Measurements from ENCODE around the gene MYL4. TPM values are rescaled to one million over a fixed set of nuclear protein-coding genes. Genes with fewer than 3 reads are reported as not detected.

The MYL4 gene
- total and polyA plus RNA-seq, 10 of the 15 experiments (the other 5 are each of a cell fraction or from before 2014, with no cell fraction given), result 0.23 to 1.6 (median 0.58) TPM; not detected in 3

- H3K27ac ChIP-seq (ENCODE audit: control insufficient read depth, insufficient read depth), result no peak overlapping the region
- no peak overlapping the region for H3K4me3 ChIP-seq
- FAIRE-seq, result no peak
- no peak overlapping the region for H3K4me2 ChIP-seq (ENCODE audit: control insufficient read depth, insufficient read depth)
- TF ChIP-seq BCL11A (IDR thresholded peaks at IDR 0.05; ENCODE audit: low read depth, low read length) (no peak), PBX3 (IDR thresholded peaks at IDR 0.05; ENCODE audit: insufficient replicate concordance, low read depth, low read length) (no peak), SREBF1 (IDR thresholded peaks at IDR 0.05; ENCODE audit: low read length) (no peak), E2F4 (IDR thresholded peaks at IDR 0.05; ENCODE audit: low read depth, low read length) (no peak), RCOR1 (conservative IDR thresholded peaks at IDR 0.05; ENCODE audit: low read depth, low read length) (no peak), HCFC1 (IDR thresholded peaks at IDR 0.05; ENCODE audit: low read length) (no peak), ZZZ3 (IDR thresholded peaks at IDR 0.05; ENCODE audit: control insufficient read depth, insufficient read length, low read depth) (no peak), IKZF1 (conservative IDR thresholded peaks at IDR 0.05) (no peak), TARDBP (IDR thresholded peaks at IDR 0.05; ENCODE audit: borderline replicate concordance) (no peak), ZBTB11 (CRISPR knock-in tag; IDR thresholded peaks at IDR 0.05) (no peak), RB1 (IDR thresholded peaks at IDR 0.05; ENCODE audit: borderline replicate concordance) (no peak), RAD21 (IDR thresholded peaks at IDR 0.05; ENCODE audit: insufficient read depth, low read depth, low read length) (no peak), JUNB (IDR thresholded peaks at IDR 0.05) (no peak), ZNF217 (IDR thresholded peaks at IDR 0.05) (no peak), IKZF2 (IDR thresholded peaks at IDR 0.05) (no peak), MTA2 (IDR thresholded peaks at IDR 0.05; ENCODE audit: low read depth) (no peak), MTA3 (IDR thresholded peaks at IDR 0.05; ENCODE audit: borderline replicate concordance, low read length) (no peak)
- ChIA-PET SMC1A (ENCODE audit: uncharacterized antibody, unreplicated experiment) (interaction anchor here (0.8 to 2.1 kb wide), 5 partner anchors 11 to 106 kb away, joined by 3 to 15 read pairs (median 3); no protein-coding TSS in a partner anchor), POLR2A (interaction anchor here (0.6 to 1.0 kb wide), 2 partner anchors 10 to 60 kb away, joined by 3 to 4 read pairs; no protein-coding TSS in a partner anchor), RAD21 (ENCODE audit: unreplicated experiment) (interaction anchor here (0.6 kb wide), 1 partner anchor 27 kb away, joined by 3 read pairs; no protein-coding TSS in a partner anchor), CTCF (interaction anchor here (1.6 to 3.9 kb wide), 2 partner anchors 9 to 10 kb away, joined by 3 to 14 read pairs; partner anchors contain the start of gene CDC27)
- no peak overlapping the region for H3K9ac ChIP-seq (ENCODE audit: control insufficient read depth, insufficient read depth, low read length)
- ATAC-seq, result no peak
- H4K20me1 ChIP-seq (ENCODE audit: control insufficient read depth, insufficient read depth), result no peaks in the 10 kb centered on the region
- no peaks in the 10 kb centered on the region for H3K27me3 ChIP-seq (replicated peaks in 1 of 2; ENCODE audit: control insufficient read depth in 2 of 2, insufficient read depth in 2 of 2, low read length in 1 of 2)
- peaks cover 85% of the 10 kb centered on the region for H3K79me2 ChIP-seq (ENCODE audit: control insufficient read depth, insufficient read depth, low read length)
- H2AFZ ChIP-seq (ENCODE audit: control insufficient read depth, low read depth, low read length), result no peak overlapping the region
- no peaks in the 10 kb centered on the region for H3K4me1 ChIP-seq (ENCODE audit: control insufficient read depth, insufficient read depth, low read length)
- H3K9me3 ChIP-seq (replicated peaks; ENCODE audit: control insufficient read depth, insufficient read depth, low read length), result no peaks in the 10 kb centered on the region
- 100% methylated on average over 1 of the region's 1 CpG for WGBS (ENCODE audit: insufficient coverage, insufficient replicate concordance, low lambda C conversion rate, missing lambda C conversion rate)
- H3K36me3 ChIP-seq (ENCODE audit: control insufficient read depth in 2 of 2, insufficient read depth in 2 of 2, low read length in 1 of 2), result peaks cover 2 to 11% of the 10 kb centered on the region in 2 experiments
- DNase-seq (ENCODE audit: low read depth, low spot score), result no peak
- BruUV-seq (replicated peaks), result no TSS peak
- intact Hi-C loops (cut with micrococcal nuclease; ENCODE audit: unreplicated experiment), result no loop called here
- in situ Hi-C loops (cut with MboI), result no loop called here
Measured at GRCh38 chr17:47180337-47180736, 28.8 kb upstream of the MYL4 start.

Measured in GM12878 (cell line).